A549 (cell line): Measurements from ENCODE around the gene ROBO1.

ENCODE experiments used
- CTCF ChIP-seq: fragments of >200 bp; sonication (Bioruptor Twin); formaldehyde crosslinking; IDR thresholded peaks from 3 replicates; pipeline ENCODE4 v1.5.1; 2016
- JUNB ChIP-seq: fragments of >200 bp; sonication (Bioruptor Twin); formaldehyde crosslinking; IDR thresholded peaks from 2 replicates; pipeline ENCODE4 v1.6.1; 2016

GRCh38 chr3:79263423-79263822 is 504.4 kb downstream of the ROBO1 start:
- no peak for TF ChIP-seq CTCF
- TF ChIP-seq JUNB, result no peak
